Liver (tissue), 9 donors: ENCODE measurements around the gene CPT1A. TPM values are rescaled to one million over a fixed set of nuclear protein-coding genes. Genes with fewer than 3 reads are reported as not detected.

Source experiments
- DNase-seq: peaks from one replicate; pipeline ENCODE4 v3.0.0-alpha.2; 2017; ENCODE audit warnings: low spot score
- H3K27ac ChIP-seq, 2 donors: one replicate each; pipeline ENCODE4 v1.7.0; 2013; ENCODE audit warnings: inconsistent platforms in 2 of 2, low read length in 2 of 2, control low read depth in 1 of 2, low read depth in 1 of 2, mild to moderate bottlenecking in 1 of 2
- H3K27me3 ChIP-seq, 4 donors: one replicate each; pipeline versions ENCODE4 v1.6.1 to v1.7.0; 2013; ENCODE audit warnings: low read length in 3 of 4, inconsistent platforms in 1 of 4, mild to moderate bottlenecking in 1 of 4, moderate library complexity in 1 of 4; ENCODE audit not compliant: control insufficient read depth in 4 of 4, insufficient read depth in 4 of 4
- H3K36me3 ChIP-seq, 4 donors: one replicate each; pipeline versions ENCODE4 v1.6.1 to v1.7.0; 2013; ENCODE audit warnings: low read length in 3 of 4, mild to moderate bottlenecking in 3 of 4, low read depth in 1 of 4, moderate library complexity in 1 of 4; ENCODE audit not compliant: control insufficient read depth in 4 of 4, insufficient read depth in 3 of 4
- H3K4me1 ChIP-seq, 4 donors: one replicate each; pipeline versions ENCODE4 v1.6.1 to v1.7.0; 2013; ENCODE audit warnings: low read length in 3 of 4, mild to moderate bottlenecking in 3 of 4, moderate library complexity in 1 of 4; ENCODE audit not compliant: control insufficient read depth in 4 of 4, insufficient read depth in 4 of 4
- H3K4me3 ChIP-seq, 3 donors: one replicate each; pipeline versions ENCODE4 v1.6.1 to v1.7.0; 2013; ENCODE audit warnings: low read length in 3 of 3, control low read depth in 1 of 3, low read depth in 1 of 3, mild to moderate bottlenecking in 1 of 3
- H3K9ac ChIP-seq, 2 donors: one replicate each; pipeline ENCODE4 v1.7.0; 2013; ENCODE audit warnings: low read length in 2 of 2, mild to moderate bottlenecking in 2 of 2, moderate library complexity in 2 of 2, control low read depth in 1 of 2, low read depth in 1 of 2
- H3K9me3 ChIP-seq, 4 donors: one replicate each; pipeline versions ENCODE4 v1.6.1 to v1.7.0; 2013; ENCODE audit warnings: low read length in 3 of 4; ENCODE audit not compliant: control insufficient read depth in 4 of 4
- ATF3 ChIP-seq: IDR thresholded peaks from 2 replicates; pipeline ENCODE4 v1.6.1; 2016; ENCODE audit warnings: antibody characterized with exemption
- EGR1 ChIP-seq, 2 donors: IDR thresholded peaks; 2 replicates each; pipeline ENCODE4 v1.6.1; 2016 to 2018; ENCODE audit warnings: antibody characterized with exemption in 2 of 2, low read depth in 2 of 2
- FOXA1 ChIP-seq: IDR thresholded peaks from 2 replicates; pipeline ENCODE4 v1.6.1; 2016; ENCODE audit warnings: antibody characterized with exemption
- FOXA2 ChIP-seq: IDR thresholded peaks from 2 replicates; pipeline ENCODE4 v1.6.1; 2016; ENCODE audit warnings: antibody characterized with exemption
- GABPA ChIP-seq, 2 donors: IDR thresholded peaks in 1 of 2; conservative IDR thresholded peaks in 1 of 2; 2 replicates each; pipeline ENCODE4 v1.6.1; 2016; ENCODE audit warnings: antibody characterized with exemption in 2 of 2, mild to moderate bottlenecking in 1 of 2, moderate library complexity in 1 of 2
- HNF4A ChIP-seq, 2 donors: conservative IDR thresholded peaks; 2 replicates each; pipeline ENCODE4 v1.6.1; 2016; ENCODE audit warnings: antibody characterized with exemption in 2 of 2, mild to moderate bottlenecking in 2 of 2
- HNF4G ChIP-seq: IDR thresholded peaks from 2 replicates; pipeline ENCODE4 v1.6.1; 2016; ENCODE audit warnings: antibody characterized with exemption
- JUND ChIP-seq, 2 donors: IDR thresholded peaks; 2 replicates each; pipeline ENCODE4 v1.6.1; 2016; ENCODE audit warnings: antibody characterized with exemption in 2 of 2
- NR2F2 ChIP-seq: IDR thresholded peaks from 2 replicates; pipeline ENCODE4 v1.6.1; 2016; ENCODE audit warnings: antibody characterized with exemption
- RAD21 ChIP-seq, 2 donors: IDR thresholded peaks; 2 replicates each; pipeline ENCODE4 v1.6.1; 2016; ENCODE audit warnings: antibody characterized with exemption in 2 of 2, mild to moderate bottlenecking in 2 of 2
- REST ChIP-seq: IDR thresholded peaks from 2 replicates; pipeline ENCODE4 v1.6.1; 2016; ENCODE audit warnings: antibody characterized with exemption, mild to moderate bottlenecking
- RXRA ChIP-seq, 2 donors: IDR thresholded peaks; 2 replicates each; pipeline ENCODE4 v1.6.1; 2017 to 2018; ENCODE audit warnings: antibody characterized with exemption in 2 of 2, mild to moderate bottlenecking in 1 of 2
- SP1 ChIP-seq: IDR thresholded peaks from 2 replicates; pipeline ENCODE4 v1.6.1; 2018; ENCODE audit warnings: antibody characterized with exemption, mild to moderate bottlenecking
- TAF1 ChIP-seq: conservative IDR thresholded peaks from 2 replicates; pipeline ENCODE4 v1.6.1; 2016; ENCODE audit warnings: antibody characterized with exemption, mild to moderate bottlenecking
- YY1 ChIP-seq: IDR thresholded peaks from 2 replicates; pipeline ENCODE4 v1.6.1; 2016; ENCODE audit warnings: antibody characterized with exemption, mild to moderate bottlenecking
- ZBTB33 ChIP-seq: IDR thresholded peaks from 2 replicates; pipeline ENCODE4 v1.6.1; 2016; ENCODE audit warnings: antibody characterized with exemption
- WGBS: extraction: QIAGEN DNeasy Blood & Tissue Kit; methylation state at CpG from one replicate; pipeline ENCODE4 v1.1.7; 2013; 5-methylcytosine and 5-hydroxymethylcytosine counted together
- polyA plus RNA-seq, 2 donors: library from polyadenylated mRNA; stranded (reverse) in 1 of 2; unstranded in 1 of 2; fragments of 200-250 nt in 1 of 2; fragments of >200 nt in 1 of 2; fragmentation: Nextera tagmentation in 1 of 2; extraction: Ambion mirVana in 1 of 2; gene quantifications; one replicate each; pipeline versions ENCODE4 v1.2.1 to v1.2.3, GENCODE V29; 2013 to 2015
- total RNA-seq, 2 donors: library from RNA; depleted of rRNA; stranded (reverse); fragments of >200 nt; gene quantifications; one replicate each; pipeline ENCODE4 v1.2.3, GENCODE V29; 2014
- TF ChIP-seq, protein P1 (sequence below): fragments of 150-350 bp; IDR thresholded peaks from 2 replicates; pipeline ENCODE4 v1.5.1; 2017; ENCODE audit warnings: improper control_type of control experiment, low read depth, low read length; ENCODE audit not compliant: missing input control
- TF ChIP-seq, protein P2 (sequence below): IDR thresholded peaks from 2 replicates; pipeline ENCODE4 v1.6.1; 2016; ENCODE audit warnings: antibody characterized with exemption
- donor health status: healthy.
- donor health status: healthy.
- donor health status: healthy.
- donor health status: healthy.
- donor health status: healthy.

CPT1A gene
- total and polyA plus RNA-seq, 4 donors = 17.2 to 232 (median 61.0) TPM

- DNase-seq = no peak
- TF ChIP-seq ZBTB33 = no peak
- no peak for TF ChIP-seq TAF1
- no peak for TF ChIP-seq NR2F2
- TF ChIP-seq JUND (IDR thresholded peaks at IDR 0.05) = no peak
- TF ChIP-seq HNF4A (conservative IDR thresholded peaks at IDR 0.05) = no peak
- TF ChIP-seq EGR1 (IDR thresholded peaks at IDR 0.05; ENCODE audit: low read depth in 2 of 2) = no peak
- TF ChIP-seq RXRA (IDR thresholded peaks at IDR 0.05) = no peak
- TF ChIP-seq RAD21 (IDR thresholded peaks at IDR 0.05) = no peak
- TF ChIP-seq FOXA2 = no peak
- TF ChIP-seq, protein P1, sequence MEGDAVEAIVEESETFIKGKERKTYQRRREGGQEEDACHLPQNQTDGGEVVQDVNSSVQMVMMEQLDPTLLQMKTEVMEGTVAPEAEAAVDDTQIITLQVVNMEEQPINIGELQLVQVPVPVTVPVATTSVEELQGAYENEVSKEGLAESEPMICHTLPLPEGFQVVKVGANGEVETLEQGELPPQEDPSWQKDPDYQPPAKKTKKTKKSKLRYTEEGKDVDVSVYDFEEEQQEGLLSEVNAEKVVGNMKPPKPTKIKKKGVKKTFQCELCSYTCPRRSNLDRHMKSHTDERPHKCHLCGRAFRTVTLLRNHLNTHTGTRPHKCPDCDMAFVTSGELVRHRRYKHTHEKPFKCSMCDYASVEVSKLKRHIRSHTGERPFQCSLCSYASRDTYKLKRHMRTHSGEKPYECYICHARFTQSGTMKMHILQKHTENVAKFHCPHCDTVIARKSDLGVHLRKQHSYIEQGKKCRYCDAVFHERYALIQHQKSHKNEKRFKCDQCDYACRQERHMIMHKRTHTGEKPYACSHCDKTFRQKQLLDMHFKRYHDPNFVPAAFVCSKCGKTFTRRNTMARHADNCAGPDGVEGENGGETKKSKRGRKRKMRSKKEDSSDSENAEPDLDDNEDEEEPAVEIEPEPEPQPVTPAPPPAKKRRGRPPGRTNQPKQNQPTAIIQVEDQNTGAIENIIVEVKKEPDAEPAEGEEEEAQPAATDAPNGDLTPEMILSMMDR = no peak
- no peak for TF ChIP-seq FOXA1
- TF ChIP-seq, protein P2, sequence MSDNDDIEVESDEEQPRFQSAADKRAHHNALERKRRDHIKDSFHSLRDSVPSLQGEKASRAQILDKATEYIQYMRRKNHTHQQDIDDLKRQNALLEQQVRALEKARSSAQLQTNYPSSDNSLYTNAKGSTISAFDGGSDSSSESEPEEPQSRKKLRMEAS = no peak
- TF ChIP-seq GABPA (IDR thresholded peaks at IDR 0.05 in 1 of 2, conservative IDR thresholded peaks at IDR 0.05 in 1 of 2) = no peak
- no peak for TF ChIP-seq ATF3
- TF ChIP-seq REST = no peak
- TF ChIP-seq HNF4G = no peak
- TF ChIP-seq YY1 = no peak
- no peak for TF ChIP-seq SP1
- Histone ChIP-seq H3K27me3 (no peaks in the 10 kb centered on the region), H3K9me3 (no peaks in the 10 kb centered on the region), H3K27ac (no peak overlapping the region), H3K4me3 (no peak overlapping the region), H3K4me1 (no peaks in the 10 kb centered on the region), H3K9ac (no peak overlapping the region), H3K36me3 (peaks cover 36 to 88% (median 78%) of the 10 kb centered on the region in 4 donors)
- WGBS = 91% methylated on average over 22 of the region's 22 CpGs
These were observed 68.1 kb downstream of the CPT1A start for GRCh38 chr11:68773521-68774193.
